Measurements from ENCODE around the gene MT1B. TPM values are rescaled to one million over a fixed set of nuclear protein-coding genes. Genes with fewer than 3 reads are reported as not detected.

MT1B gene
- total and polyA plus RNA-seq, 2 of the 4 experiments (the other 2 are of a cell fraction) = not detected

GRCh38 chr16:56610017-56610608 lies 41.6 kb upstream of the MT1B start (continued):
- peak; percentile 25 for TF ChIP-seq SMC3 (IDR thresholded peaks at IDR 0.05; ENCODE audit: low read depth, low read length)

- Histone ChIP-seq H3K14ac (replicated peaks; ENCODE audit: low read depth, low read length) (peak overlapping the region; percentile 83), H3K4me1 (ENCODE audit: control insufficient read depth, insufficient read depth, low read length) (peaks cover 36% of the 10 kb centered on the region), H3K9me1 (ENCODE audit: insufficient read depth, low read length) (peaks cover 20% of the 10 kb centered on the region), H3K56ac (ENCODE audit: extremely low read depth, insufficient read depth, low read length) (peak overlapping the region; percentile 73), H4K5ac (ENCODE audit: low read depth, low read length) (peak overlapping the region; percentile 88), H3K9ac (ENCODE audit: low read depth, low read length) (peak overlapping the region; percentile 28), H4K20me1 (ENCODE audit: insufficient read depth, low read length) (peaks cover 11% of the 10 kb centered on the region), H3K23ac (ENCODE audit: low read depth, low read length) (peak overlapping the region; percentile 89), H3K4me3 (ENCODE audit: insufficient read depth, low read depth, low read length) (peak overlapping the region; percentile 35; the same call in 1 of the 2 replicates), H3K79me1 (ENCODE audit: low read depth in 1 of 2, low read length in 2 of 2) (peaks cover 2 to 51% of the 10 kb centered on the region in 2 experiments; a peak in 3 of 4 replicates), H3K4ac (ENCODE audit: low read depth, low read length) (peak overlapping the region; percentile 82), H2BK20ac (ENCODE audit: low read depth, low read length) (peak overlapping the region; percentile 71), H2BK5ac (ENCODE audit: low read depth, low read length, poor library complexity, severe bottlenecking) (peak overlapping the region; percentile 98), H4K91ac (ENCODE audit: insufficient read depth, low read depth, low read length) (peak overlapping the region; percentile 90), H3K18ac (ENCODE audit: low read depth, low read length) (peak overlapping the region; percentile 90), H3K27ac (ENCODE audit: insufficient read depth, low read length) (peak overlapping the region; percentile 70), H2BK15ac (ENCODE audit: low read depth, low read length) (peak overlapping the region; percentile 55), H2AK5ac (ENCODE audit: low read depth, low read length) (peak overlapping the region; percentile 73), H3K9me3 (ENCODE audit: control insufficient read depth, insufficient read depth, low read length) (no peaks in the 10 kb centered on the region), H3K4me2 (ENCODE audit: low read depth, low read length) (peak overlapping the region; percentile 78), H2BK120ac (ENCODE audit: low read depth, low read length) (peak overlapping the region; percentile 96), H2AFZ (replicated peaks; ENCODE audit: low read length, poor library complexity) (peak overlapping the region; percentile 52), H3K27me3 (ENCODE audit: control insufficient read depth, insufficient read depth, low read length) (no peaks in the 10 kb centered on the region), H2AK9ac (replicated peaks; ENCODE audit: low read depth, low read length, poor library complexity) (peak overlapping the region; percentile 21), H3K36me3 (ENCODE audit: control insufficient read depth, insufficient read depth, low read length) (no peaks in the 10 kb centered on the region), H4K8ac (ENCODE audit: low read depth in 2 of 2, low read length in 2 of 2) (peak overlapping the region; percentile 37 to 81)
- ChIA-PET CTCF (interaction anchor here (1.6 kb wide), 1 partner anchor 10 kb away, joined by 4 read pairs; no protein-coding TSS in a partner anchor), POLR2A (ENCODE audit: unreplicated experiment) (no interaction called here)
- intact Hi-C loops (cut with micrococcal nuclease) = no loop called here
- no TSS peak for BruUV-seq (replicated peaks)
- WGBS, 2 experiments (ENCODE audit: extremely low coverage in 2 of 2, insufficient read length in 1 of 2) = no CpG with 5 or more reads among the region's 2 CpGs
- in situ Hi-C loops (cut with MboI; ENCODE audit: low sequenced_read_pairs) = no loop called here
- no peak for TF ChIP-seq MAZ (IDR thresholded peaks at IDR 0.05; ENCODE audit: borderline replicate concordance, low read depth, low read length)
- no peak for TF ChIP-seq ELK1 (IDR thresholded peaks at IDR 0.05; ENCODE audit: borderline replicate concordance, low read depth, low read length)
- TF ChIP-seq SMC3 (IDR thresholded peaks at IDR 0.05; ENCODE audit: low read depth, low read length) = no peak
- TF ChIP-seq CEBPB (IDR thresholded peaks at IDR 0.05; ENCODE audit: low read depth, low read length) = no peak
- no peak for TF ChIP-seq MXI1 (IDR thresholded peaks at IDR 0.05; ENCODE audit: borderline replicate concordance, low read depth, low read length)
- TF ChIP-seq CHD1 (IDR thresholded peaks at IDR 0.05; ENCODE audit: low read depth, low read length) = no peak
- no peak for TF ChIP-seq NFE2L2 (IDR thresholded peaks at IDR 0.05; ENCODE audit: low read depth, low read length)
- no peak for TF ChIP-seq POLR2A (IDR thresholded peaks at IDR 0.05; ENCODE audit: low read depth, low read length)
- no peak for TF ChIP-seq RAD21 (IDR thresholded peaks at IDR 0.05; ENCODE audit: low read length)
- dilution Hi-C loops (cut with HindIII; ENCODE audit: low sequenced_read_pairs, unreplicated experiment) = no loop called here
- DNase-seq = peak; percentile 71
- no peak for ATAC-seq (ENCODE audit: low read depth)
Observed at GRCh38 chr16:56610609-56611111, 41.0 kb upstream of the MT1B start.

Measured in IMR-90 (cell line).